MM.1S (cell line): ENCODE data around the gene TSPAN9.

ENCODE experiments used
- DNase-seq: peaks from one replicate; pipeline ENCODE4 v3.0.0-alpha.2; 2015
- H2AFZ ChIP-seq: fragments of 300-600 bp; sonication (generic); 2 replicates; pipeline ENCODE4 v1.6.0; 2016; ENCODE audit warnings: antibody characterized with exemption, low read length
- H3F3A ChIP-seq: fragments of 300-600 bp; sonication (generic); 2 replicates; pipeline ENCODE4 v1.6.1; 2016; ENCODE audit warnings: mild to moderate bottlenecking, antibody characterized with exemption, low read length, moderate library complexity, mixed read lengths; ENCODE audit not compliant: insufficient read depth
- H3K27ac ChIP-seq: fragments of 300-600 bp; sonication (generic); 2 replicates; pipeline ENCODE4 v1.5.1; 2016; ENCODE audit warnings: mild to moderate bottlenecking, low read length
- H3K27me3 ChIP-seq: fragments of 300-600 bp; sonication (generic); replicated peaks from 2 replicates; pipeline ENCODE4 v1.6.0; 2016; ENCODE audit warnings: low read length; ENCODE audit not compliant: insufficient read depth
- H3K36me3 ChIP-seq: fragments of 300-600 bp; sonication (generic); replicated peaks from 2 replicates; pipeline ENCODE4 v1.6.1; 2016; ENCODE audit warnings: mild to moderate bottlenecking, low read length, mixed read lengths; ENCODE audit not compliant: insufficient read depth
- H3K4me1 ChIP-seq: fragments of 300-600 bp; sonication (generic); 2 replicates; pipeline ENCODE4 v1.6.1; 2016; ENCODE audit warnings: low read length, mixed read lengths
- H3K4me2 ChIP-seq: fragments of 300-600 bp; sonication (generic); 2 replicates; pipeline ENCODE4 v1.6.0; 2016; ENCODE audit warnings: low read depth, low read length
- H3K4me3 ChIP-seq: fragments of 300-600 bp; sonication (generic); 2 replicates; pipeline ENCODE4 v1.5.1; 2016; ENCODE audit warnings: low read length, mixed read lengths
- H3K79me2 ChIP-seq: fragments of 300-600 bp; sonication (generic); 2 replicates; pipeline ENCODE4 v1.6.1; 2016; ENCODE audit warnings: mixed run types, low read length, mixed read lengths
- H3K9ac ChIP-seq: fragments of 300-600 bp; sonication (generic); 2 replicates; pipeline ENCODE4 v1.6.1; 2016; ENCODE audit warnings: low read length, mixed read lengths
- H3K9me2 ChIP-seq: fragments of 300-600 bp; sonication (generic); replicated peaks from 2 replicates; pipeline ENCODE4 v1.6.1; 2016; ENCODE audit warnings: mild to moderate bottlenecking, low read length, mixed read lengths; ENCODE audit not compliant: insufficient read depth
- H3K9me3 ChIP-seq: fragments of 300-600 bp; sonication (generic); replicated peaks from 2 replicates; pipeline ENCODE4 v1.6.1; 2016; ENCODE audit warnings: mild to moderate bottlenecking, low read length, mixed read lengths; ENCODE audit not compliant: insufficient read depth
- H4K20me1 ChIP-seq: fragments of 300-600 bp; sonication (generic); 2 replicates; pipeline ENCODE4 v1.6.1; 2016; ENCODE audit warnings: mild to moderate bottlenecking, low read length, moderate library complexity, mixed read lengths; ENCODE audit not compliant: insufficient read depth
- EZH2 ChIP-seq: fragments of 300-600 bp; sonication (generic); optimal IDR thresholded peaks from 2 replicates; pipeline ENCODE3; 2017; ENCODE audit warnings: low read depth, mild to moderate bottlenecking, antibody characterized with exemption, low read length, mixed read lengths
- EZH2phosphoT487 ChIP-seq: fragments of 300-600 bp; sonication (generic); IDR thresholded peaks from 2 replicates; pipeline ENCODE4 v1.6.1; 2018; ENCODE audit warnings: antibody characterized with exemption, low read length
- TF ChIP-seq, protein P1 (sequence below): fragments of 300-600 bp; sonication (generic); IDR thresholded peaks from 2 replicates; pipeline ENCODE4 v1.5.1; 2016; ENCODE audit warnings: antibody characterized with exemption, low read length, mixed read lengths

TSPAN9 gene

DNA sequence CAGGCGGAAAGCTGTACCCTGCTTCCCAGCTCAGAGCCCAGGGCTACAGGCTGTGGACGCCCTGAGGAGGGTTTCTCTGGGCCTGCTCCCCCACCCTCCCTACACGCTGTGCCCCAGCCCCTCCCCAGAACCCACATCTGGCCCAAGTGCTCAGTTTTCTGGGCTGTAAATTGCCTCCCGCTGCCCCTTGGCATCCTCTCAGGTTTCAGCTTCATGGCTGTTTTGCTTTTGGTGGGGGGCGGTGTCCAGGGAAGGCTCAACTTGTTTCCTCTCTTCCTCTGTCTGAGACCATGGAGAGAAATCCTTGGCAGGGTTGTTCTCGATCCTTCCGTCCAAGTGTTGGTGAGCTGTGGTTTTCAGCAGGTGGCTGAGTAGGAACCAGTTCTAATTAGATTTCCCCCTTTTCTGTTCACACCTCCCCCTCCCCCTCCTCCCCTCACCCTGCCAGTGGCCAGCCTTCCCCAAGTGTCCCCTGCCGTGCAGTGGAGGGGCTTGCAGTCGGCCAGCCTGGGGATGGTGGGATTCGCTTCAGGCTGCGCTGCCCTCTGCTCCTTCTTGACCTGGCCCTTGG, 61.8 kb downstream of the TSPAN9 start:
- H3K27me3 ChIP-seq: peaks cover 94% of the 10 kb centered on the region
- H3K4me3 ChIP-seq: no peak overlapping the region
- no peaks in the 10 kb centered on the region for H3K4me1 ChIP-seq
- H3K4me2 ChIP-seq: no peak overlapping the region
- H3K9me3 ChIP-seq: no peaks in the 10 kb centered on the region
- no peak for DNase-seq
- no peak overlapping the region for H2AFZ ChIP-seq
- H3K9ac ChIP-seq: no peak overlapping the region
- no peak for TF ChIP-seq EZH2phosphoT487
- TF ChIP-seq, protein P1, sequence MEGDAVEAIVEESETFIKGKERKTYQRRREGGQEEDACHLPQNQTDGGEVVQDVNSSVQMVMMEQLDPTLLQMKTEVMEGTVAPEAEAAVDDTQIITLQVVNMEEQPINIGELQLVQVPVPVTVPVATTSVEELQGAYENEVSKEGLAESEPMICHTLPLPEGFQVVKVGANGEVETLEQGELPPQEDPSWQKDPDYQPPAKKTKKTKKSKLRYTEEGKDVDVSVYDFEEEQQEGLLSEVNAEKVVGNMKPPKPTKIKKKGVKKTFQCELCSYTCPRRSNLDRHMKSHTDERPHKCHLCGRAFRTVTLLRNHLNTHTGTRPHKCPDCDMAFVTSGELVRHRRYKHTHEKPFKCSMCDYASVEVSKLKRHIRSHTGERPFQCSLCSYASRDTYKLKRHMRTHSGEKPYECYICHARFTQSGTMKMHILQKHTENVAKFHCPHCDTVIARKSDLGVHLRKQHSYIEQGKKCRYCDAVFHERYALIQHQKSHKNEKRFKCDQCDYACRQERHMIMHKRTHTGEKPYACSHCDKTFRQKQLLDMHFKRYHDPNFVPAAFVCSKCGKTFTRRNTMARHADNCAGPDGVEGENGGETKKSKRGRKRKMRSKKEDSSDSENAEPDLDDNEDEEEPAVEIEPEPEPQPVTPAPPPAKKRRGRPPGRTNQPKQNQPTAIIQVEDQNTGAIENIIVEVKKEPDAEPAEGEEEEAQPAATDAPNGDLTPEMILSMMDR: no peak
- TF ChIP-seq EZH2: no peak
- H3K9me2 ChIP-seq: no peaks in the 10 kb centered on the region
- H3K79me2 ChIP-seq: no peaks in the 10 kb centered on the region
- H3K36me3 ChIP-seq: no peaks in the 10 kb centered on the region
- H4K20me1 ChIP-seq: no peaks in the 10 kb centered on the region
- H3F3A ChIP-seq: no peaks in the 10 kb centered on the region
- H3K27ac ChIP-seq: no peak overlapping the region

GRCh38 chr12:3139760-3140159, 62.6 kb downstream of the TSPAN9 start:
- Histone ChIP-seq H3K27me3 (peaks cover 94% of the 10 kb centered on the region), H3K4me2 (no peak overlapping the region), H3K4me3 (no peak overlapping the region), H3K36me3 (no peaks in the 10 kb centered on the region), H3K9ac (no peak overlapping the region), H3K9me3 (no peaks in the 10 kb centered on the region), H3K4me1 (no peaks in the 10 kb centered on the region), H3F3A (no peaks in the 10 kb centered on the region), H4K20me1 (no peaks in the 10 kb centered on the region), H3K79me2 (no peaks in the 10 kb centered on the region), H3K27ac (no peak overlapping the region), H2AFZ (no peak overlapping the region), H3K9me2 (no peaks in the 10 kb centered on the region)
- DNase-seq: no peak
- TF ChIP-seq, protein P1: no peak
- TF ChIP-seq EZH2 (no peak), EZH2phosphoT487 (no peak)

DNA sequence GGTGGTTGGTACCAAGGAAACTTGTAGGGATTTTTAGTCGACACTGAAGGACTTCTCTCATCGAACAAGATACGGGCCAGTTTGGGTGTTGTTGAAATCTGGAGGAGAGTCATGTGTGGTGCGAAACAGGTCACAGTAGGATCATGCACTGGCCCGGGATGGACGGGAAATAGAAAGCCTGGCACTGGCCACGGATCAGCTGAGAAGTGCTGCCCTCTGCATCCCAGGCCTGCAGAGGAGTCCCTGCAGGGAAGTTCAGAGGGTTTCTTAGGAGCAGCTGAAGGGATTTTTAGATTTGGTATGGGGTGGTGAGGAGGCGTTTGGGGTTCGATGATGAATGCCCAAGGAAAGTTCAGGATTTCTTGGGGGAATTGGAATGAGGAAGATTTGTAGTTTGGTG, 63.1 kb downstream of the TSPAN9 start:
- Histone ChIP-seq H3K9me3 (no peaks in the 10 kb centered on the region), H3K27ac (no peak overlapping the region), H3K36me3 (no peaks in the 10 kb centered on the region), H3F3A (no peaks in the 10 kb centered on the region), H4K20me1 (no peaks in the 10 kb centered on the region), H3K9ac (no peak overlapping the region), H3K4me3 (no peak overlapping the region), H3K79me2 (no peaks in the 10 kb centered on the region), H3K27me3 (peaks cover 94% of the 10 kb centered on the region), H3K4me2 (no peak overlapping the region), H3K4me1 (no peaks in the 10 kb centered on the region), H2AFZ (no peak overlapping the region), H3K9me2 (no peaks in the 10 kb centered on the region)
- no peak for DNase-seq
- TF ChIP-seq EZH2 (no peak), EZH2phosphoT487 (no peak)
- TF ChIP-seq, protein P1: no peak
